ENCODE results near the gene DYNLT4. TPM values are rescaled to one million over a fixed set of nuclear protein-coding genes. Genes with fewer than 3 reads are reported as not detected.
"Not testable (repeated sequence)": the region's sequence is repeated elsewhere in the genome, so short reads cannot be mapped to it uniquely, and the experiment has no call there.

Gene DYNLT4
- total and polyA plus RNA-seq, 4 donors = 0.29 to 0.50 TPM; not detected in 2

DNA sequence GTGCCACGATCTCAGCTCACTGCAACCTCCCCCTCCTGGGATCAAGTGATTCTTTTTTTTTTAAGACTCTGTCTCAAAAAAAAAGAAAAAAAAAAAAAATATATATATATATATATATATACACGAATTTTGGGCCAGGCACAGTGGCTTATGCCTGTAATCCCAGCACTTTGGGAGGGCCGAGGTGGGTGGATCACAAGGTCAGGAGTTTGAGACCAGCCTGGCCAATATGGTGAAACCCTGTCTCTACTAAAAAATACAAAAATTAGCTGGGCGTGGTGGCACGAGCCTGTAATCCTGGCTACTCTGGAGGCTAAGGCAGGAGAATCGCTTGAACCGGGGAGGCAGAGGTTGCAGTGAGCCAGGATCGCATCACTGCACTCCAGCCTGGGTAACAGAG lies 9.3 kb downstream of the DYNLT4 start:
- not testable (repeated sequence) for DNase-seq (ENCODE audit: low spot score); H3K36me3 ChIP-seq (ENCODE audit: control insufficient read depth in 4 of 4, insufficient read depth in 3 of 4, low read depth in 1 of 4, low read length in 3 of 4); H3K4me3 ChIP-seq (ENCODE audit: low read depth in 1 of 3, low read length in 3 of 3); H3K9me3 ChIP-seq (ENCODE audit: control insufficient read depth in 4 of 4, low read length in 3 of 4); H3K27me3 ChIP-seq (ENCODE audit: control insufficient read depth in 4 of 4, insufficient read depth in 4 of 4, low read length in 3 of 4); H3K27ac ChIP-seq (ENCODE audit: low read depth in 1 of 2, low read length in 2 of 2); H3K9ac ChIP-seq (ENCODE audit: low read depth in 1 of 2, low read length in 2 of 2)
- WGBS = 78% methylated on average over 8 of the region's 8 CpGs
- H3K4me1 ChIP-seq (ENCODE audit: control insufficient read depth in 4 of 4, insufficient read depth in 4 of 4, low read length in 3 of 4) = peaks cover 2 to 12% (median 7%) of the 10 kb centered on the region in 4 donors

- H3K4me1 ChIP-seq (ENCODE audit: control insufficient read depth in 4 of 4, insufficient read depth in 4 of 4, low read length in 3 of 4) = no peaks in the 10 kb centered on the region
- H3K9ac ChIP-seq (ENCODE audit: low read depth in 1 of 2, low read length in 2 of 2) = no peak overlapping the region
- H3K36me3 ChIP-seq (ENCODE audit: control insufficient read depth in 4 of 4, insufficient read depth in 3 of 4, low read depth in 1 of 4, low read length in 3 of 4) = no peaks in the 10 kb centered on the region
- H3K27me3 ChIP-seq (ENCODE audit: control insufficient read depth in 4 of 4, insufficient read depth in 4 of 4, low read length in 3 of 4) = no peaks in the 10 kb centered on the region
- no peak overlapping the region for H3K27ac ChIP-seq (ENCODE audit: low read depth in 1 of 2, low read length in 2 of 2)
- no peak for TF ChIP-seq RXRA (IDR thresholded peaks at IDR 0.05)
- TF ChIP-seq, protein P1, sequence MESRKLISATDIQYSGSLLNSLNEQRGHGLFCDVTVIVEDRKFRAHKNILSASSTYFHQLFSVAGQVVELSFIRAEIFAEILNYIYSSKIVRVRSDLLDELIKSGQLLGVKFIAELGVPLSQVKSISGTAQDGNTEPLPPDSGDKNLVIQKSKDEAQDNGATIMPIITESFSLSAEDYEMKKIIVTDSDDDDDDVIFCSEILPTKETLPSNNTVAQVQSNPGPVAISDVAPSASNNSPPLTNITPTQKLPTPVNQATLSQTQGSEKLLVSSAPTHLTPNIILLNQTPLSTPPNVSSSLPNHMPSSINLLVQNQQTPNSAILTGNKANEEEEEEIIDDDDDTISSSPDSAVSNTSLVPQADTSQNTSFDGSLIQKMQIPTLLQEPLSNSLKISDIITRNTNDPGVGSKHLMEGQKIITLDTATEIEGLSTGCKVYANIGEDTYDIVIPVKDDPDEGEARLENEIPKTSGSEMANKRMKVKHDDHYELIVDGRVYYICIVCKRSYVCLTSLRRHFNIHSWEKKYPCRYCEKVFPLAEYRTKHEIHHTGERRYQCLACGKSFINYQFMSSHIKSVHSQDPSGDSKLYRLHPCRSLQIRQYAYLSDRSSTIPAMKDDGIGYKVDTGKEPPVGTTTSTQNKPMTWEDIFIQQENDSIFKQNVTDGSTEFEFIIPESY (IDR thresholded peaks at IDR 0.05) = no peak
- no peak for TF ChIP-seq TAF1 (conservative IDR thresholded peaks at IDR 0.05)
- TF ChIP-seq NR2F2 (IDR thresholded peaks at IDR 0.05) = no peak
- TF ChIP-seq HNF4A (conservative IDR thresholded peaks at IDR 0.05) = no peak
- TF ChIP-seq SP1 (IDR thresholded peaks at IDR 0.05) = no peak
- no peak for TF ChIP-seq YY1 (IDR thresholded peaks at IDR 0.05)
- TF ChIP-seq FOXA1 (IDR thresholded peaks at IDR 0.05) = no peak
- H3K4me3 ChIP-seq (ENCODE audit: low read depth in 1 of 3, low read length in 3 of 3) = no peak overlapping the region
- WGBS = 88% methylated on average over 9 of the region's 9 CpGs
- H3K9me3 ChIP-seq (ENCODE audit: control insufficient read depth in 4 of 4, low read length in 3 of 4) = no peaks in the 10 kb centered on the region
- DNase-seq (ENCODE audit: low spot score) = no peak
Observed at GRCh38 chr1:44792736-44793502, 14.2 kb downstream of the DYNLT4 start.

GRCh38 chr1:44790968-44791801 lies 16.0 kb downstream of the DYNLT4 start:
- 67% methylated on average over 7 of the region's 7 CpGs for WGBS
- Histone ChIP-seq H3K9ac (ENCODE audit: low read depth in 1 of 2, low read length in 2 of 2) (no peak overlapping the region), H3K27me3 (ENCODE audit: control insufficient read depth in 4 of 4, insufficient read depth in 4 of 4, low read length in 3 of 4) (no peaks in the 10 kb centered on the region), H3K4me1 (ENCODE audit: control insufficient read depth in 4 of 4, insufficient read depth in 4 of 4, low read length in 3 of 4) (peaks cover 0 to 4% (median 1%) of the 10 kb centered on the region in 4 donors), H3K27ac (ENCODE audit: low read depth in 1 of 2, low read length in 2 of 2) (no peak overlapping the region), H3K36me3 (ENCODE audit: control insufficient read depth in 4 of 4, insufficient read depth in 3 of 4, low read depth in 1 of 4, low read length in 3 of 4) (no peaks in the 10 kb centered on the region), H3K9me3 (ENCODE audit: control insufficient read depth in 4 of 4, low read length in 3 of 4) (no peaks in the 10 kb centered on the region), H3K4me3 (ENCODE audit: low read depth in 1 of 3, low read length in 3 of 3) (no peak overlapping the region)
- no peak for DNase-seq (ENCODE audit: low spot score)
- TF ChIP-seq FOXA2 (IDR thresholded peaks at IDR 0.05) (no peak), GABPA (IDR thresholded peaks at IDR 0.05 in 1 of 2, conservative IDR thresholded peaks at IDR 0.05 in 1 of 2) (no peak), TAF1 (conservative IDR thresholded peaks at IDR 0.05) (no peak), RXRA (IDR thresholded peaks at IDR 0.05) (no peak), ATF3 (IDR thresholded peaks at IDR 0.05) (no peak), HNF4G (IDR thresholded peaks at IDR 0.05) (no peak), EGR1 (IDR thresholded peaks at IDR 0.05; ENCODE audit: low read depth in 2 of 2) (no peak), FOXA1 (IDR thresholded peaks at IDR 0.05) (no peak), HNF4A (conservative IDR thresholded peaks at IDR 0.05) (no peak), RAD21 (IDR thresholded peaks at IDR 0.05) (no peak), YY1 (IDR thresholded peaks at IDR 0.05) (no peak), NR2F2 (IDR thresholded peaks at IDR 0.05) (no peak), SP1 (IDR thresholded peaks at IDR 0.05) (no peak), JUND (IDR thresholded peaks at IDR 0.05) (no peak)
- TF ChIP-seq, protein P2, sequence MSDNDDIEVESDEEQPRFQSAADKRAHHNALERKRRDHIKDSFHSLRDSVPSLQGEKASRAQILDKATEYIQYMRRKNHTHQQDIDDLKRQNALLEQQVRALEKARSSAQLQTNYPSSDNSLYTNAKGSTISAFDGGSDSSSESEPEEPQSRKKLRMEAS (IDR thresholded peaks at IDR 0.05) = no peak
- TF ChIP-seq, protein P3, sequence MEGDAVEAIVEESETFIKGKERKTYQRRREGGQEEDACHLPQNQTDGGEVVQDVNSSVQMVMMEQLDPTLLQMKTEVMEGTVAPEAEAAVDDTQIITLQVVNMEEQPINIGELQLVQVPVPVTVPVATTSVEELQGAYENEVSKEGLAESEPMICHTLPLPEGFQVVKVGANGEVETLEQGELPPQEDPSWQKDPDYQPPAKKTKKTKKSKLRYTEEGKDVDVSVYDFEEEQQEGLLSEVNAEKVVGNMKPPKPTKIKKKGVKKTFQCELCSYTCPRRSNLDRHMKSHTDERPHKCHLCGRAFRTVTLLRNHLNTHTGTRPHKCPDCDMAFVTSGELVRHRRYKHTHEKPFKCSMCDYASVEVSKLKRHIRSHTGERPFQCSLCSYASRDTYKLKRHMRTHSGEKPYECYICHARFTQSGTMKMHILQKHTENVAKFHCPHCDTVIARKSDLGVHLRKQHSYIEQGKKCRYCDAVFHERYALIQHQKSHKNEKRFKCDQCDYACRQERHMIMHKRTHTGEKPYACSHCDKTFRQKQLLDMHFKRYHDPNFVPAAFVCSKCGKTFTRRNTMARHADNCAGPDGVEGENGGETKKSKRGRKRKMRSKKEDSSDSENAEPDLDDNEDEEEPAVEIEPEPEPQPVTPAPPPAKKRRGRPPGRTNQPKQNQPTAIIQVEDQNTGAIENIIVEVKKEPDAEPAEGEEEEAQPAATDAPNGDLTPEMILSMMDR (IDR thresholded peaks at IDR 0.05; ENCODE audit: low read depth, low read length, missing input control) = no peak
- TF ChIP-seq, protein P1 (IDR thresholded peaks at IDR 0.05) = no peak
